ENCODE data around the gene EXD2. TPM values are rescaled to one million over a fixed set of nuclear protein-coding genes. Genes with fewer than 3 reads are reported as not detected.
"Not testable (repeated sequence)": the region's sequence is repeated elsewhere in the genome, so short reads cannot be mapped to it uniquely, and the experiment has no call there.

Gene EXD2
- polyA plus RNA-seq, 5 donors: 28.0 to 40.5 (median 33.6) TPM

DNA sequence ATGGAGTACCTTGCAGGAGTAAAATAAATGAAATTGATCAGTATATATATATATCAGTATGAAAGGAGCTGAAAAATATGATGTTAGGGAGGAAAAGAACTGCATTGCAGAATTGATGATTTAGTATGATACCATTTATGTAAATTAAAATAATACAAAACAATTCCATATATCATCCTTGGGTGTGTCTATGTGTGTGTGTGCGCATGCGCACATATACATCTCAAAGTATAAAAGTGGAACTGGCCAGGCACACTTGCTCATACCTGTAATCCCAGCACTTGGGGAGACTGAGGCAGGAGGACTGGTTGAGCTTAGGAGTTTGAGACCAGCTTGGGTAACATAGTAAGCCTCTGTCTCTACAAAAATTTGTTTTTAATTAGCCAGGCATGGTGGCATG, 84.0 kb downstream of the EXD2 start:
- no peak for DNase-seq

DNA sequence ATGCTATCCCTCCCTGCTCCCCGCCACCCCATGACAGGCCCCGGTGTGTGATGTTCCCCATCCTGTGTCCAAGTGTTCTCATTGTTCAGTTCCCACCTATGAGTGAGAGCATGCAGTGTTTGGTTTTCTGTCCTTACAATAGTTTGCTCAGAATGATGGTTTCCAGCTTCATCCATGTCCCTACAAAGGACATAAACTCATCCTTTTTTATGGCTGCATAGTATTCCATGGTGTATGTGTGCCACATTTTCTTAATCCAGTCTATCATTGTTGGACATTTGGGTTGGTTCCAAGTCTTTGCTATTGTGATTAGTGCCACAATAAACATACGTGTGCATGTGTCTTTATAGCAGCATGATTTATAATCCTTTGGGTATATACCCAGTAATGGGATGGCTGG, 86.1 kb downstream of the EXD2 start:
- DNase-seq: not testable (repeated sequence)

DNA sequence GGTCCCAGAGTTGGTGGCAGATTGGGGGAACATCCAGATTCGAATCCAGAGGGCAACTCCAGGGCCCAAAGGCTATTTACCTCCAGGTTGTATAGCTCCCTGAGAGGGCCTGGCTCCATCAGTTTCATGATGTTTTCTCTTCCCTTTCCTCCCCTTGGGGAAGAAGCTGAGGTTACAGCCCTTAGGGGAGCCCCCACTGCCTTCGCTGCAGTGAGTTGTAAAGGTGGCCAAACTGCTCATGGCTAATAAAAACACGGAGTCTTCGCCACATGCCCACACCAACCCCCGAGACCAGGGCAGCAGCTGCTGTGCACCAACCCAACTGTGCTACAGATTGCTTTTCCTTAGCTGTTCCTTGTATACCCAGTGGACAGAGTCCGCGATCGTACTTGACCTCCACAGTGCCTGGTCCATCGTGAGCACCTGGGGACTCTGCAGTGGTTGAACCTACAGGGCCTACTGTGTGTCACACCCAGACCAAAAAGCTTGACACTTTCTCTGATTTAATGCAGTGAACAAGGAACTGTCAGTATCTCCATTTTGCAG, 89.5 kb downstream of the EXD2 start:
- no peak for DNase-seq

DNA sequence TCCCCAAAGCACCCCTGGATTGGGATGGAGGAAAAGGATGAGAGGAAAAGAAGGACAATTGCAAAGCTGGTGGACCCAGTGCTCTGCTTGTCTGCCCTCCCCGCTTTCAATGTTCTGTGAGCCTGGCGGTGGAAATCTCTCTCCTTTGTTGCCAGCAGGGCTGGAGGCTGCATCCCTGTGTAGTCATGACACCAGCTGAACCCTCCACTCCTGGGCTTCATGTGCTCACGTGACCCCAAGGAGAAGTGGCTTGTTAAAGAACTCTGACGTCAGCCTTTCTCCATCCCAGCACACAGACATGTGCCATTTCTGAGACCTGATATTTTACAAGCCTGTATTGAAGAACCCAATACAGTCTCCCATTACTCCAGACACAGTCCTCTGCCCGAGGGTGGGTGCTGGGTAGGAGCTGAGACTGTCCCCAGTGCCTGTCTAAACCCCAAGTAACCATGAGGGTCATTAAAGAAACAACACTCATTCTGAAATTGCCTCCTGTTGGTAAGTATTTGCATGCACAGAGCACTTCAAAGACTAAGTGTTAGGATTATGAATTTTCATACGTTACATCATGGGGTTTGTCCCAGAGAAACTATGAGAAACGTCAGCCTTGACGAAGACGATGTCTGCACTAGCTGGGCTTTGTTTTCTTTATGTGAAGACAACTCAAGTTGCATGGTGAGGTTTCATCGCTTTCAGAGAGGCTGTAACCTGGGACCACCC, 90.3 kb downstream of the EXD2 start:
- no peak for DNase-seq

DNA sequence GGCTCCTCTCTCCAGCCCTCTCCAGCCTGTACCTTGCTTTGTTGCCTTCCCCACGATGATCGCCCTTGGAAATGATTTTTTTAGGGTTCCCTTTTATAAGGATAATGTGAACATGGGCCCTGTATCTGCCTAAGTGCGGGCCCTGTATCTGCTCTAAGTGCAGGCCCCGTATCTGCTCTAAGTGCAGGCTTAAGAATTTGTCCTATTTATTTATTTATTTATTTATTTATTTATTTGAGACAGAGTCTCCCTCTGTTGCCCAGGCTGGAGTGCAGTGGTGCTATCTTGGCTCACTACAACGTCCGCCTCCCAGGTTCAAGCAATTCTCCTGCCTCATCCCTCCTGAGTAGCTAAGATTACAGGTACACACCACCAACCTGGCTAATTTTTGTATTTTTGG, 91.2 kb downstream of the EXD2 start:
- no peak for DNase-seq

DNA sequence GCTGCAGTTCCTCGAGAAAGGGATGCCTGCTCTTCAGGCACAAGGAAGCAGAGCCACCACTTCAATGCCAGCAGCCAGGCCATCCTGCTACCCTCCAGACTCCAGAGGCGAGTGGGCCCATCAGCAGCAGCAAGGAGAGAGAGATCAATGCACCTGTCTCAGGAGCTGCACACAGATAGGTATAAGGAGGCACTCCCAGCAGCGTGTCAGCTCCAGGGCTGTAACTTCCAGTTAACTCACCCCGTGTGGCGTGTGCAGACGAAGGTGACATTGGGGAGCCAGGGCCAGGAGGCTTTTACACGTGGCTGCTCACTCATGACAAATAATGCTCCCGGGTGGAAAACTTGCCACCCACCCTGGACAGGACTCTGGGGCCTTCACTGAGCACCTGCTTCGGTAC, 92.9 kb downstream of the EXD2 start:
- DNase-seq: no peak

DNA sequence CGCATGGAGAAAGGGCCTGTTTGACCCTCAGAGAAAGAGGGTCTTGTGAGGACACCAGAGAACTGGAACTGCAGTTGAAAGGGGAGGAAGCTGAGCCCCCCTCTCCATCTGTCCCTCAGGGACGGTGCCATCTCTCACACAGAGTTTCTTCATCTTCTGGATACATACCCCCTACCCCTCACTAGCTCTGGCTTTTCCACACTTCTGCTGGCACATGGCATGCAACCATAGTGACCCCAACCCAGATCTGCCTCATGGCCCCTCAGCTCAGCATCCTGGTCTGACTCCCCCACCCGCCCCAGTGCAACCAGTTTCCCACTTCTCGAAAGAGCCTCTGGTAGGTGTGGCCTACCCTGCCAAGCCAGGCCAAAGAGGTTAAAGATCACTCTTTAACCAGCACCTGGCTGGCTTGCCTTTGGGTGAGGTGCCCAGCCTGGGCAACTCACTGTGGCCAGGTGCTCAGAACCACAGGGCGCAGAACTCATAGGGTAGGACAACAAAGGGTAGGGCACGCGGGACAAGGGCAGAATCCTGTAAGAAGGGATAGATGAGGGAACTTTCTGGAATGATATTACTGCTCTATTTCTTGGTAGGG, 94.5 kb downstream of the EXD2 start:
- no peak for DNase-seq

DNA sequence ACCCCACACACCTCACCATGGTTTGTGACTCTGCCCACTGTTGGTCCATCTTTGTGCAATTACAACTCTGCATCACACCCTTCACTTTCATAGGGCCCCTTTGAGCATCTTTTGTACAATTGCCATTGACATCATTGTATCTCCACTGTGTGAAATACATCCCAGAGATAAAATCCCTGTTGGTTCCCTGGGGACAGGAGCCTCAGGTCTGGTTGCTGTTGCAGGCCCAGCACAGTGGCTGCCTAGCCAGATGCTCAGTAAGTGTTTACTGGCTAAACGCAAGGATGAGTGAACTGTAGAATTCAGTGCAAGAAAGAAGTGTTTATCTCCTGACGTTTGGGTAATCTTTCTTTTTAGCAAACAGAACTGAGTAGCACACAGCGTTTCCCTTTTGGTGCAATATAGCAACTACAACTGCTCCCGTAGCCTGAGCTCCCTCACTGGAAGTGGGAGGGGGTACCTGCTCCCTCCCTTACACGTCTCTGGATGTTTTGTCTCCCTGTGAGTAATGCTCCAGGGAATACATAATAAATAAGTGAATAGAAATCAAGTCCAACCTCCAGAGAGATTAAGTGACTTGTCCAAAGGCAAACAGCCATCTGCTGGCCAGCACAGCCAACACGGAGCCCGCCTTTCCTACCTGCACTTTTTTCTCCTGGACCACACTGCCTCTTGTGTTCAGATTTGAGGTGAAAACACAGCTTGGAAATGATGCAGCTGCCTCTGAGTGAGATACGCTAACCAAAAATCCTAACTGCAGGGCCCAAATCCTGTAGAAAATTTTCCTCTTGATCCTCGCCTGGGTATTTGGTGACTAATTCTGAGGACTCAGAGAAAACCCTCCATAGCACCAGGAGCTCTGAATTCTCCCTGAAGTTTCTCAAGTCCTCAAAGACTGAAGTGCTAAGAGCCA, 96.1 kb downstream of the EXD2 start:
- DNase-seq: no peak

DNA sequence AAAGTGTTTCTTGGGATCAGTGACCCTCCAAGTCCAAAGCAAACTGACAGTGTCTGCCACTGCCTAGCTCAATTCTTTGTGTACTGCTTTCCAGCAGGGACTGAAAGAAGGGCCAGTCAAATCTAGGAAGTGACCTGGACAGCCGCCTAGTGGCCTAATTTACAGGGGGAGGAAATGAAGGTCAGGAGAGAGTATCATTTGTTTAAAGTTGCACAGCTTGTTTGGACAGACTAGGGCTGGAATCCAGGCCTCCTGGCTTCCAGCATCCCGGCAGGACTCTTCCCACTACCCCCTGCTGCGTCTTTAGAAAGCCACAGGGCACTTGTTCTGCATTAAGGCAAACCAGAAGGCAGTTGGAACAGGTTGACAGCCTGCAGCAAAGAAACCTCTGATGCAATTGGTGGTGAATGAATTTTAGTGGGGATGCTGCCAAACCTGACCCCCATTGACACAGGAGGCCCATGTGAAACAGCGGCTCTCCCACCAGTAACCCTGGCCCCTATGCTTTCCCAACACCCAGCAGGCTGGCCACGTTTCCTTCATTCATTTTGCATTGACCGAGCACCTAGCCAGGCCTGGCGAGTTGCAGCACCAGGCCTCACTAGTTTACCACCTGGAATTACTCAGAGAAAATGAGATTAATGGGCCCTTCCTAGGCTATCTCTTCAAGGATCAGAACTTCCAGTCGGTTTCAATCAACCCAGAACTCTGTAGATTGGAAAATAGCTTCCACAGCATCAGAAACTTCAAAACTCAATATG, 96.9 kb downstream of the EXD2 start:
- DNase-seq: no peak

DNA sequence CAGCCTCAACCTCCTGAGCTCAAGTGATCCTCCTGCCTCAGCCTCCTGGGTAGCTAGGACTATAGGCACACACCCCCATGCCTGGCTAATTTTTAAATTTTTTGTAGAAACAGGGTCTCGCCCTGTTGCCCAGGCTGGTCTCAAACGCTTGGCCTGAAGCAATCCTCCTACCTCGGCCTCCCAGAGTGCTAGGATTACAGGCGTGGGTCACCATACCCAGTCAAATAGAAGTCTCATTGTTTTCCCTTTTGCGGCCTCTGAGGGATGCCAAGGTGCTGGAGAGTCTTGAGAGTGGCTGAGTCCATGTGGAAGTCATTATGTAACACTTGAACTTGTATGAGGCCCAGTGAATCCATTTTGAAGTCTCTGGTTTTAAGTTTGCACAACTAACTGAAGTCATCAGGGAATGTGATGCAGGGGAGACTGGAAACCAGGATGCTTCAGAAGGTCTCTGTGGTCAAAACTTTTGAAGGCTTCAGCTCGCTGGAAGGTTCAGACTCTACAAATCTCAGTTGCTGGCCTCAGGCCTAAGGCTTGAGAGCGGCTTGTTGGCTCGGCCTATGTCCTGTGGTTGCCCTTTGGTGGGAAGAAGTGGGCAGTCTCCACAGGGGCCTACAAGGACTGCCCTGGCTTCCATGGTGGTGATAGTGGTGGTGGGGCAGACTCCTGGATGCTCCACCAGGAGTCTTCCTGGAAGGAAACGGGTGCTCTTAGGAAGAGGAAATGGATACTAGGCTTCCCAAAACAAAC, 97.8 kb downstream of the EXD2 start:
- DNase-seq: no peak

DNA sequence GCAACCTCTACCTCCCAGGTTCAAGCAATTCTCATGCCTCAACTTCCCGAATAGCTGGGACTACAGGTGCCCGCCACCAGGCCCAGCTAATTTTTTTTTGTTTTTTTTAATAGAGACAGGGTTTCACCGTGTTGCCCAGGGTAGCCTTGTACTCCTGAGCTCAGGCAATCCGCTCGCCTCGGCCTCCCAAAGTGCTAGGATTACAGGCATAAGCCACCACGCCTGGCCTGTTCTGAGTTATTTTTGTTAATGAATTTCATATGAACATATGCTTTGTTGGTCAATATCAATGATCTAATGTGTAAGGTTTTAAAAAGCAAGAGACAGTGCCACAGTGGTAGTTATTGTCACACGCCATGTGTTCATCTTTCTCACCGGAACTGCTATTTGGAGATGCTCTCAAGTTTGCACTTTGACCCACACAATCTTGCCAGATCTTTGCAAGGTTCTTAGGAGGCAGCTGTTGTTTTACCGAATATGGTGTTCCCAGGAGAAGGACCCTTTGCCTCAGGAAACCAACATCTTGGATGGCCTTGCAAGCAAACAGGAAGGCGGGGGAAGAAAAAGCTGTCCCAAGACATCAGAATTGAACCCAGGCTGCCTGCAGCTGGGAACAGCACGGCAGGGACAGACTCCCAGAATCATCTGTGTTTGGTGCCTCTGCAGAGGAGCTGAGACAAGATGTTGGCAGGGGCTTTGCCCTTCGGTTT, 98.7 kb downstream of the EXD2 start:
- no peak for DNase-seq

DNA sequence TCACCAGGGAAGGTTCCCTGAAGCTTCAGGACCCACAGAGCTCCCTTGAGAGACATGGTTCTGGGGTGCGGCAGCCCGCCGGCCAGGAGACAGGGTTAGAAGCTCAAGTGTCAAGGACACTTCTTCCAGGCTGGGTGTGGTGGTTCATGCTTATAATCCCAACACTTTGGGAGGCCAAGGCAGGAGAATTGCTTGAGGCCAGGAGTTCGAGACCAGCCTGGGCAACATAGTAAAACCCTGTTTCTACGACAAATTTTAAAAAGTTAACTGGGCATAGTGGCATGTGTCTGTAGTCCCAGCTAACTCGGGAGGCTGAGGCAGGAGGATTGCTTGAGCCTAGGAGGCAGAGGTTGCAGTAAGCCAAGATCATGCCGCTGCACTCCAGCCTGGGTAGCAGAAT, 99.6 kb downstream of the EXD2 start:
- not testable (repeated sequence) for DNase-seq

DNA sequence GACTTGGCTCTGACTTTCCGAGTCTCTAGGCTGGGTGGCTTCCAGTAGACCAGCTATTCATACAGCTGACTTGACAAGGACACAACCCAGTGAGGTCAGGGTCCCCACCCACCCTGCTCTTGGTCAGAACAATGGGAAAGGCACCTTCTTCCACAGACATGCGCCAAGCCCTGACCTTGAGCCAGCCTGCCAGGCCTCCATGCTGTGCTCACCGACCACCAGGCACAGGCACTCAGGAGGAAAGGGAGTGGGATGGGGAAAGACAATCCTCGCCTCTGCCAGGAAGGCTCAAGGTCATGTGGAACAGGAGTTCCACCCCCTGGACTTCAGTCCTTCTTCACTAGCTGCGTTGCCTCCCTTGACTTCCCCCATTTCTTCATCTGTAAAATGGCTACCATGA, 100.1 kb downstream of the EXD2 start:
- no peak for DNase-seq

DNA sequence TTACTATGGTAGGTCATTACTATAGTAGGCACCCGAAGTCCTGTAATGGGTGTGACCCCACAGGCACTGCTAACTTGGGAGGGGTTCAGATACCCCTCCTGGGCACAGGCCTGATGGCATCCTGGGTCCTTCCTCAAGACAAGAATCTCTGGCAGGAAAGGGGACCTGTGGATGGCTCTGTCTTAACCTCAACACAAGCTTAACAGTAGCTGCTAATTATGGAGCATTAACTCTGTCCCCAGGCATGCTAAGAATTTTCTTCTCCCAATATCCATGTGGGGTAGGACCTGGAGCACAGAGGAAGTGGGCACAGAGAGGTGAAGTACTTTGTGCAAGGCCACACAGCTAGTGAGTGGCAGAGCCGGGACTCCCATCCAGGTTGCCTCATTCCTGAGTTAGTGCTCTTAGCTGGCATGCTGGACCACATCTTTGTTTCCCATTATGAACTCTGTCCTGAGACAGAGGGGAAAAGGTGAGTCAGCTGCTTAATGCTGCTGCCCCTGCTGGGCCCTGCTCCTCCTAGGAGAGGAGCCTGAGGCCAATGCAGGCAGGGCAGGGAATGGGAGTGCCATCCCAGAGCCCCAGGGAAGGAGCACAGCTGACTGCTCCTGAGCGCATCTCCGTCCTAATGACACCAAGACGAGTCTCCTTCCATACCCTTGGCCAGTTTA, 100.7 kb downstream of the EXD2 start:
- DNase-seq: no peak

Other genes with a start within 250 kb of the EXD2 start
- 100 to 1,000 TPM; 103 to 167 (median 128) TPM for gene ACTN1, start 212.2 kb upstream of the EXD2 start, polyA plus RNA-seq (ENCODE audit: insufficient read depth in 1 of 5, insufficient read length in 5 of 5, low replicate concordance in 1 of 5)
- 10 to 100 TPM; 54.7 to 68.0 (median 59.2) TPM for gene DCAF5, start 38.4 kb upstream of the EXD2 start, polyA plus RNA-seq (ENCODE audit: insufficient read depth in 1 of 5, insufficient read length in 5 of 5, low replicate concordance in 1 of 5)
- gene GALNT16, start 68.7 kb downstream of the EXD2 start, polyA plus RNA-seq (ENCODE audit: insufficient read depth in 1 of 5, insufficient read length in 5 of 5, low replicate concordance in 1 of 5): 1 to 10 TPM; 3.5 to 5.0 (median 4.4) TPM
- gene ERH, start 206.8 kb downstream of the EXD2 start, polyA plus RNA-seq (ENCODE audit: insufficient read depth in 1 of 5, insufficient read length in 5 of 5, low replicate concordance in 1 of 5): 100 to 1,000 TPM; 281 to 345 (median 290) TPM
- gene SLC39A9, start 207.2 kb downstream of the EXD2 start, polyA plus RNA-seq (ENCODE audit: insufficient read depth in 1 of 5, insufficient read length in 5 of 5, low replicate concordance in 1 of 5): 10 to 100 TPM; 55.4 to 71.2 (median 70.4) TPM